HL-60 (cell line): ENCODE data around the gene GALNT17.

Source experiments
- GABPA ChIP-seq: IDR thresholded peaks from 2 replicates; pipeline ENCODE4 v1.6.1; 2012; ENCODE audit warnings: low read depth
- POLR2AphosphoS5 ChIP-seq: IDR thresholded peaks from 2 replicates; pipeline ENCODE4 v1.6.1; 2012; ENCODE audit warnings: low read depth
- TF ChIP-seq, protein P1 (sequence below): IDR thresholded peaks from 2 replicates; pipeline ENCODE4 v1.6.1; 2012; ENCODE audit warnings: low read depth; ENCODE audit not compliant: insufficient replicate concordance
- TF ChIP-seq, protein P2 (sequence below): IDR thresholded peaks from one replicate; pipeline ENCODE4 v1.5.1; 2011; ENCODE audit warnings: low read length, control low read depth, inconsistent platforms; ENCODE audit not compliant: insufficient read depth

DNA sequence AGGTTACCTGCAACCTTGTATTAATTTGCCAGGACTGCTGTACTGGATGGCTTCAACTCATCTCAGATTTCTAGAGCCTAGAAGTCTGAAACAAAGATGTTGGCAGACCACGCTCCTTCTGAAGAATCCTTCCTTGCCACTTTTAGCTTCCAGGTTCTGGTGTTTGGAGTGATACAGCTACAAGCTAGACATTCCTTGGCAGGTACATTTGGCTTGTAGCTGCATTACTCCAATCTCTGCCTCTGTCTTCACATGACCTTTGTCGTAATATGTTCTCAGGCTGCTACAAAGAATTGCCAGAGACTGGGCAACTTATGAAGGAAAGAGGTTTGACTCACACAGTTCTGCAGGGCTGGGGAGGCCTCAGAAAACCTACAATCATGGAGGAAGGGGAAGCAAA, 146.3 kb downstream of the GALNT17 start:
- TF ChIP-seq, protein P1, sequence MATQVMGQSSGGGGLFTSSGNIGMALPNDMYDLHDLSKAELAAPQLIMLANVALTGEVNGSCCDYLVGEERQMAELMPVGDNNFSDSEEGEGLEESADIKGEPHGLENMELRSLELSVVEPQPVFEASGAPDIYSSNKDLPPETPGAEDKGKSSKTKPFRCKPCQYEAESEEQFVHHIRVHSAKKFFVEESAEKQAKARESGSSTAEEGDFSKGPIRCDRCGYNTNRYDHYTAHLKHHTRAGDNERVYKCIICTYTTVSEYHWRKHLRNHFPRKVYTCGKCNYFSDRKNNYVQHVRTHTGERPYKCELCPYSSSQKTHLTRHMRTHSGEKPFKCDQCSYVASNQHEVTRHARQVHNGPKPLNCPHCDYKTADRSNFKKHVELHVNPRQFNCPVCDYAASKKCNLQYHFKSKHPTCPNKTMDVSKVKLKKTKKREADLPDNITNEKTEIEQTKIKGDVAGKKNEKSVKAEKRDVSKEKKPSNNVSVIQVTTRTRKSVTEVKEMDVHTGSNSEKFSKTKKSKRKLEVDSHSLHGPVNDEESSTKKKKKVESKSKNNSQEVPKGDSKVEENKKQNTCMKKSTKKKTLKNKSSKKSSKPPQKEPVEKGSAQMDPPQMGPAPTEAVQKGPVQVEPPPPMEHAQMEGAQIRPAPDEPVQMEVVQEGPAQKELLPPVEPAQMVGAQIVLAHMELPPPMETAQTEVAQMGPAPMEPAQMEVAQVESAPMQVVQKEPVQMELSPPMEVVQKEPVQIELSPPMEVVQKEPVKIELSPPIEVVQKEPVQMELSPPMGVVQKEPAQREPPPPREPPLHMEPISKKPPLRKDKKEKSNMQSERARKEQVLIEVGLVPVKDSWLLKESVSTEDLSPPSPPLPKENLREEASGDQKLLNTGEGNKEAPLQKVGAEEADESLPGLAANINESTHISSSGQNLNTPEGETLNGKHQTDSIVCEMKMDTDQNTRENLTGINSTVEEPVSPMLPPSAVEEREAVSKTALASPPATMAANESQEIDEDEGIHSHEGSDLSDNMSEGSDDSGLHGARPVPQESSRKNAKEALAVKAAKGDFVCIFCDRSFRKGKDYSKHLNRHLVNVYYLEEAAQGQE: no peak
- TF ChIP-seq, protein P2, sequence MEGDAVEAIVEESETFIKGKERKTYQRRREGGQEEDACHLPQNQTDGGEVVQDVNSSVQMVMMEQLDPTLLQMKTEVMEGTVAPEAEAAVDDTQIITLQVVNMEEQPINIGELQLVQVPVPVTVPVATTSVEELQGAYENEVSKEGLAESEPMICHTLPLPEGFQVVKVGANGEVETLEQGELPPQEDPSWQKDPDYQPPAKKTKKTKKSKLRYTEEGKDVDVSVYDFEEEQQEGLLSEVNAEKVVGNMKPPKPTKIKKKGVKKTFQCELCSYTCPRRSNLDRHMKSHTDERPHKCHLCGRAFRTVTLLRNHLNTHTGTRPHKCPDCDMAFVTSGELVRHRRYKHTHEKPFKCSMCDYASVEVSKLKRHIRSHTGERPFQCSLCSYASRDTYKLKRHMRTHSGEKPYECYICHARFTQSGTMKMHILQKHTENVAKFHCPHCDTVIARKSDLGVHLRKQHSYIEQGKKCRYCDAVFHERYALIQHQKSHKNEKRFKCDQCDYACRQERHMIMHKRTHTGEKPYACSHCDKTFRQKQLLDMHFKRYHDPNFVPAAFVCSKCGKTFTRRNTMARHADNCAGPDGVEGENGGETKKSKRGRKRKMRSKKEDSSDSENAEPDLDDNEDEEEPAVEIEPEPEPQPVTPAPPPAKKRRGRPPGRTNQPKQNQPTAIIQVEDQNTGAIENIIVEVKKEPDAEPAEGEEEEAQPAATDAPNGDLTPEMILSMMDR: no peak
- no peak for TF ChIP-seq GABPA
- no peak for TF ChIP-seq POLR2AphosphoS5
